ENCODE data around the gene DIPK1B.
"Not testable (repeated sequence)": the region's sequence is repeated elsewhere in the genome, so short reads cannot be mapped to it uniquely, and the experiment has no call there.

Gene DIPK1B

GRCh38 chr9:136700304-136700703 is 12.1 kb upstream of the DIPK1B start:
- DNase-seq = no peak

DNA sequence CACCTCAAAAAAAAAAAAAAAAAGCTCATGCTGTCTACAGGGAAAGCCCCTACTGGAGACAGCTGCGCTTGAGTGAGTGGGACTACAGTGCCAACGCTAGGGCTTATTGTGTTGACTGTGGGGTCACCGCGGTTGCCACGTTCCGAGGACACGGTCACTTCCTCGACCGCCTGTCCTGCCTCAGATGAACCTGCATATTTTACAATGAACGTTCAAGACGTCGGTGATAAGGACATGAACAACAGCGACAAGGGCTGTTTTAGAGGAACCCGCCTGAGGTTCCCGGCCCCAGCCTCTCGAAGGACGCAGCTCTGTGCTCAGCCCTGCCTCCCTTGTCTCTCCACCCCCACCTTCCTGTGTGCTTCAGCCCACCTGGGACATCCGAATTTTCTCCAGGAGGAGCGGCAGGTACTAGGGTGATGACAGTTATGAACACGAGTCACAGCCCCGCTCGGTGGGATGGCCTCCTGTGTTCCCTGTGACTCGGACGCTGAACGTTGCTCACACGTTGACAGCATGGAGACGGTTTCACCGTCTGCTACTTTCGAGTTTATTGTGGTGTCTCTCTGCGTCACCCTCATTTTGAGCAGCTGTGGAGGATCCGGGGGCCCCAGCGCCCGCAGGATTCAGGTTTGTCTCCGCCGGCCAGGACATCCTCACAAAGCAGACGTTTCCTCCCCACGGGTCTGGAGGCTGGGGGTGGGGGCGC is 11.3 kb upstream of the DIPK1B start:
- DNase-seq = no peak

- DNase-seq = no peak
Observed at GRCh38 chr9:136701668-136702053, 10.7 kb upstream of the DIPK1B start.

GRCh38 chr9:136703276-136703860 is 9.0 kb upstream of the DIPK1B start:
- no peak for DNase-seq

- not testable (repeated sequence) for DNase-seq
Observed at GRCh38 chr9:136704741-136705140, 7.6 kb upstream of the DIPK1B start.

- no peak for DNase-seq
Observed at GRCh38 chr9:136705564-136705963, 6.8 kb upstream of the DIPK1B start.

GRCh38 chr9:136707011-136707410 is 5.4 kb upstream of the DIPK1B start:
- DNase-seq = no peak

DNA sequence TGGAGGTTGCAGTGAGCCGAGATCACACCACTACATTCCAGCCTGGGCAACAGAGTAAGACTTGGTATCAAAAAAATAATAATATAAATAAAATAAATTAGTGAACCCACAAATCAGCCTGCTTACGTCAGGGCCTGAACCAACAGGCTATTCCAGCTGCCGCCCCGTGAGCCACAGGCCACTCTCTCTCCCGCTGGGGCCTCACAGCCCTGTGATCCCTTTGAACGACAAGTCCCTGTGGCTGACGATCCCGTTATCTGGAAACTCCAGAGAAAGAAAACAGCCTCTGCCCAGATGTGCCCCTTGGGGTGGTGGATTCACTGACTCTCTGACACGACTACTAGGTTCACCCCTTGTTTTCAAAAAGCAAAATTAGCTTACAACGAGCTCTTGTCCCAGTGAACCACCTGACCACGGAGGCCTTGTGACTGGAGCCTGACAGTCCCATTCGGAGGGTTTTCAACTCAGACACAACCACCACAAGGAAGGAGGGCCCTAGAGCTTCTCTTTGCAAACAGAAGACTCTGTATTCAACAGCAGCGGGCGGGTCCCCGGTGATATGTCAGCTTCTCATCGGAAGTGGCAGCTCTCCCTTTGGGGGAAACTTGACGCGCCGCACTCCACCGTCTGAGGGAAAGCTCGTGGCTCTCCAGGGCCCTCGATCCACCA is 4.4 kb upstream of the DIPK1B start:
- no peak for DNase-seq

DNA sequence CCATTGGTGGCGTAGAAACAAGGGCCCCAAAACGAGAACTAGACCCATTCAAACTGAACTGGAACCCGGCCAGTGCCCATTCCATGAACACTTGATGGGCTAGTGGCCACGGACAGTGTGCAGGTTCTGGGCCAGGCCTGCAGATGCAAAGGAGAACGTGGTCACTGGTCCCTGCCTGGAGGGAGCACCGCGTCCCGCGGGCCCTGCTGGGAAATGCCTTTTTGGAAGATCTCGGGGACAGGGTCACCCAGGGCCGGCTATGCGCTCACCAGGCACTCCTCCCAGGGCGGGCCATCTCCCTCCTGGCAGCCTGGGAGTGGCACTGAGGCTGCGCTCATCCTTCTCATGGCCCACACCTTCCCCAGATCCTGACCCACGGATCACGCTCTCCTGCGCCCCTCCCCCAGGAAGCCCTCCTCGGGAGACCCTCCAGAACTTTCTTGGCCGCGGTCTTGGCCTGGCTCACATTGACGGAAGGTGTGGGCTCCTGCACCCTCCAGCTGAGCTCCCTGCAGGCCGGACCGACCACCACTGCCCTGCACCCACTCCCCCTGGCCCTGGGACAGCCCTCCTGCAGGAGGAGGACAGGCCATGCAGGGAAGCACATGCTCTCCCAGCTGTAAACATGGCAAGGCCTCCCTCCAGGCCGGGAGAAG is 2.8 kb upstream of the DIPK1B start:
- DNase-seq = no peak

GRCh38 chr9:136710543-136710942 is 1.8 kb upstream of the DIPK1B start:
- no peak for DNase-seq

- not testable (repeated sequence) for DNase-seq
Observed at GRCh38 chr9:136711219-136711648, 1.1 kb upstream of the DIPK1B start.

GRCh38 chr9:136712690-136713544 is 545 bp downstream of the DIPK1B start:
- DNase-seq = no peak

DNA sequence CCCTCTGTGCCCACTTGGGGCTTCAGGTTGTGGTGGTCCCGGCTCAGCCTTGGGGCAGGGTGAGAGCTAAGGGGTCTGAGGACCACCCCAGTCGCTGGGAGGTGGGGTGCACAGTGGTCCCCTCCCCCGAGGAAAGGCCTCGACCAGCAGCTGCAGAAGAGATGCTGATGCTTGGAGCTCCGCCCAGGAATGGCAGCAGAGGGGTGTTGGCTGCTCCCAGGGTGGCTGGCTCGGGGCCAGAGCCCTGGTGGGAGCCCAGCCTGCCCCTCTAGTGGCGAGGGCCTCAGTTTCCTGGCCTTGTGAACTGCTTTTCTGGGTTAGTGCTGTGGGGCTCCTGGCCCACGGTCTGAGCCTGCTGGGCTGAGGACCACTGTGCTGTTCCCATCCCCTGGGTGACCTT is 1.2 kb downstream of the DIPK1B start:
- no peak for DNase-seq

DNA sequence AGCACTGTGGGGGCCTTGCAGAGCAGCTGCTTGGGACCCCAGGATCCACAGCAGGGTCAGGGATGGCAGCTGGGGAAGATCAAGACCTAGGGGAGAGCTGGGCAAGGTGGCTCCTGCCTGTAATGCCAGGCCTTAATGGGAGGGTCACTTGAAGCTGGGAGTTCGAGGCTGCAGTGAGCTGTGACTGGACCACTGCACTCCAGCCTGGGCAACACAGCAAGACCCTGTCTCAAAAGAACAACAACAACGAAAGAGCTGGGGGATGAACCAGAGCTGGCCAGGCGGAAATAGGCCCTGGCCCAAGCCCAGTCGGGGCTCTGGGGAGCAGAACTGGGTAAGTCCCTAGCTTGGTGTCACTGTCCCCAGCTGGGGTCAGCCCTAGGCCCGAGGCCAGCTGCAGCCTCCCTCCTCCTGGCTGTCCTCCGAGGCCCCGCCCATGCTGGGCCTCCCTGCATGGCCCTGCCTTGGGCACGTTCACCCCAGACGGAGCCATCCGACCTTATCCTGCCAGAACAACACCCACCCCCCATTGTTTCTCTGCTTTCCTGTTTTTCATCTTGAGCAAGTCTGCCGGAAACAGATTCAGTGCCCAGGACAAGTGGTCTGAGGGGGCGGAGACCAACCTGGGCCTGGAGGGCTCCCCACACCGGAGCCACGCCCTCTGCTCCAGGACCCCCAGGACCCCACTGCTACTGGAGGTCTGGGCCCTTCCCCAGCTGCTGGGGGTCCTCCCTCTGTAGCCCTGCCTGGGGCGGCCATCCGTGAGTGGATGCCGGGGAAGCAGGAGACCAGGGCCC is 1.9 kb downstream of the DIPK1B start:
- DNase-seq = no peak

DNA sequence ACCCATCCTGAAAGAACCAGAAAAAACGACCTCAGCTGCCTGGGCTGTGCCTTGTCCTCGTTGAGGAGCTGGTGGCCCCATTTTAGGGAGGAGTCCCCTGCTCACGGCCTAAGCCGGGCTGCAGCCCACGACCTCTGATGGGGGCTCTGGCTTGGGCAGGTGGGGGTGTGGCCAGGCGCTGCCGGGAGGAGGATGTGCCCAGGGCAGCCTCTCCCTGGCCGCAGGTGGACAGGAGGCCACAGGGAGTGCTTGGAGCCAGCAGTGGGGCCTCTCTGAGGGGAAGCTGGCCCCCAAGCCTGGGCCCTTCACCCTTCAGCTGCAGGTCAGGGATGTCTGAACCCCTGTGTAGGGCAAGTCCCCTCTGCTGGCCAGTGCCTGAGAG is 2.5 kb downstream of the DIPK1B start:
- no peak for DNase-seq

- DNase-seq = no peak
Observed at GRCh38 chr9:136717399-136717798, 5.0 kb downstream of the DIPK1B start.

GRCh38 chr9:136718345-136719194 is 6.2 kb downstream of the DIPK1B start:
- DNase-seq = no peak

- DNase-seq = no peak
Observed at GRCh38 chr9:136719195-136719880, 7.0 kb downstream of the DIPK1B start.

GRCh38 chr9:136720251-136720897 is 8.0 kb downstream of the DIPK1B start:
- DNase-seq = no peak

- no peak for DNase-seq
Observed at GRCh38 chr9:136720898-136721338, 8.5 kb downstream of the DIPK1B start.
